ENCODE results near the gene NCMAP. TPM values are rescaled to one million over a fixed set of nuclear protein-coding genes. Genes with fewer than 3 reads are reported as not detected.

The NCMAP gene
- total and polyA plus RNA-seq, 2 of the 8 experiments (the other 6 are each of a cell fraction or from before 2014, with no cell fraction given): 0.21 to 0.39 TPM

DNA sequence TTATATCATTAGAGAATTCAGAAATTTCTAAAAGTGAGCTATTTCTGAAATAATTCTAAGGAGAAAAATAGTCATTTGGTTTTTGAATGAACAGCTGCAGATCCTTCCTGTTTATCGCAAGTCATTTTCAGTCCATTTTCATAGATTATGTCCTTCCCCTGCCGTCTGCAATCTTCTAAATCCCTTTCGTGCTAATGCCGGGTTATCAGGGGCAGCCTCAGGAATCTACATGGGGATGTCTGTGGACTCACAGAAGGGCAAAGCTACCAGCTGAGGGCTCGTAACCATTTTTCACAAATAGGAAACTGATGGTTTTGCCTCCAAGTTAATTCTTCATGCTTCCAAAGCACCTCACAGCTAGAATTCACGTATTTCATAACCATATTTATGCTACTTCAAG lies 30.3 kb upstream of the NCMAP start:
- ChIA-PET POLR2A (ENCODE audit: partially characterized antibody) (interaction anchor here (0.9 to 1.6 kb wide), 2 partner anchors 23 to 117 kb away, joined by 3 read pairs; partner anchors contain the start of gene RCAN3), CTCF (ENCODE audit: partially characterized antibody) (interaction anchor here (0.7 to 7.8 kb wide), 13 partner anchors 10 to 326 kb away, joined by 3 to 85 read pairs (median 6); partner anchors contain the start of genes NIPAL3 and STPG1)
- Histone ChIP-seq H2BK12ac (ENCODE audit: low read depth, low read length) (no peak overlapping the region), H3K14ac (ENCODE audit: insufficient read length) (no peak overlapping the region), H3K4me2 (ENCODE audit: insufficient read depth in 1 of 2, low read depth in 2 of 2, low read length in 2 of 2) (no peak overlapping the region), H3K79me2 (ENCODE audit: control insufficient read depth in 1 of 2, insufficient read depth in 2 of 2, low read length in 2 of 2) (no peaks in the 10 kb centered on the region), H3K36me3 (ENCODE audit: control insufficient read depth in 2 of 4, insufficient read depth in 4 of 4, low read length in 3 of 4) (no peaks in the 10 kb centered on the region), H3K4ac (replicated peaks; ENCODE audit: insufficient read length, low read depth, low read length) (no peak overlapping the region), H3K9me3 (ENCODE audit: insufficient read depth in 2 of 2, low read depth in 1 of 2, low read length in 1 of 2) (no peaks in the 10 kb centered on the region), H3K18ac (ENCODE audit: extremely low read depth, low read length) (no peak overlapping the region), H3K79me1 (ENCODE audit: low read depth, low read length) (no peaks in the 10 kb centered on the region), H3K27ac (ENCODE audit: low read depth, low read length) (no peak overlapping the region), H4K20me1 (replicated peaks in 1 of 2; ENCODE audit: control insufficient read depth in 1 of 2, insufficient read depth in 2 of 2, low read length in 2 of 2) (no peaks in the 10 kb centered on the region), H3K27me3 (replicated peaks in 1 of 4; ENCODE audit: control insufficient read depth in 3 of 4, extremely low read depth in 1 of 4, insufficient read depth in 3 of 4, low read length in 3 of 4) (no peaks in the 10 kb centered on the region; a peak in 1 of 7 replicates), H3K4me3 (ENCODE audit: extremely low read depth in 1 of 4, insufficient read depth in 2 of 4, low read depth in 3 of 4, low read length in 4 of 4) (no peak overlapping the region), H4K8ac (ENCODE audit: extremely low read depth, insufficient read depth, low read length) (no peak overlapping the region), H2AK5ac (ENCODE audit: low read depth, low read length) (no peak overlapping the region), H4K5ac (ENCODE audit: insufficient read length, low read depth, low read length) (no peak overlapping the region), H2BK15ac (ENCODE audit: low read length) (no peak overlapping the region), H3K56ac (replicated peaks; ENCODE audit: insufficient read length, low read depth, low read length) (no peak overlapping the region), H3K23ac (ENCODE audit: insufficient read length) (no peak overlapping the region), H4K91ac (replicated peaks; ENCODE audit: insufficient read length, low read length) (no peak overlapping the region), H2BK120ac (replicated peaks; ENCODE audit: low read depth, low read length) (no peak overlapping the region), H3K23me2 (ENCODE audit: low read depth, low read length) (no peaks in the 10 kb centered on the region), H3K4me1 (replicated peaks in 1 of 4; ENCODE audit: control insufficient read depth in 3 of 4, insufficient read depth in 4 of 4, low read length in 3 of 4) (no peaks in the 10 kb centered on the region), H2BK20ac (ENCODE audit: low read length) (no peak overlapping the region), H2BK5ac (ENCODE audit: low read depth, low read length) (no peak overlapping the region), H3K9ac (replicated peaks in 1 of 4; ENCODE audit: extremely low read depth in 1 of 4, low read depth in 3 of 4, low read length in 3 of 4) (no peak overlapping the region), H2AFZ (ENCODE audit: low read length) (no peak overlapping the region)
- DNase-seq (ENCODE audit: low read depth in 1 of 2, low spot score in 2 of 2) (no peak), FAIRE-seq (no peak)
- TF ChIP-seq TCF12 (IDR thresholded peaks at IDR 0.05; ENCODE audit: low read depth, low read length) (no peak), RFX5 (IDR thresholded peaks at IDR 0.05; ENCODE audit: borderline replicate concordance, low read depth, low read length) (no peak), FOSL1 (IDR thresholded peaks at IDR 0.05; ENCODE audit: insufficient read depth, low read depth, low read length) (no peak), SP2 (IDR thresholded peaks at IDR 0.05; ENCODE audit: low read length) (no peak), KDM1A (IDR thresholded peaks at IDR 0.05; ENCODE audit: borderline replicate concordance, low read length) (no peak), RBBP5 (IDR thresholded peaks at IDR 0.05; ENCODE audit: borderline replicate concordance, low read depth, low read length) (no peak), CHD1 (IDR thresholded peaks at IDR 0.05; ENCODE audit: low read depth, low read length) (no peak)
- TF ChIP-seq, protein P1, sequence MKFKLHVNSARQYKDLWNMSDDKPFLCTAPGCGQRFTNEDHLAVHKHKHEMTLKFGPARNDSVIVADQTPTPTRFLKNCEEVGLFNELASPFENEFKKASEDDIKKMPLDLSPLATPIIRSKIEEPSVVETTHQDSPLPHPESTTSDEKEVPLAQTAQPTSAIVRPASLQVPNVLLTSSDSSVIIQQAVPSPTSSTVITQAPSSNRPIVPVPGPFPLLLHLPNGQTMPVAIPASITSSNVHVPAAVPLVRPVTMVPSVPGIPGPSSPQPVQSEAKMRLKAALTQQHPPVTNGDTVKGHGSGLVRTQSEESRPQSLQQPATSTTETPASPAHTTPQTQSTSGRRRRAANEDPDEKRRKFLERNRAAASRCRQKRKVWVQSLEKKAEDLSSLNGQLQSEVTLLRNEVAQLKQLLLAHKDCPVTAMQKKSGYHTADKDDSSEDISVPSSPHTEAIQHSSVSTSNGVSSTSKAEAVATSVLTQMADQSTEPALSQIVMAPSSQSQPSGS (IDR thresholded peaks at IDR 0.05; ENCODE audit: low read length): no peak
- WGBS, 2 experiments (ENCODE audit: extremely low coverage in 1 of 2, insufficient coverage in 1 of 2, insufficient read length in 1 of 2, insufficient replicate concordance in 2 of 2, low coverage in 1 of 2, low lambda C conversion rate in 2 of 2, missing lambda C conversion rate in 1 of 2): 92% methylated on average over 6 of the region's 6 CpGs; no CpG with 5 or more reads in 1 of the 2 experiments

Measured in H1 (cell line).